A673 (cell line): ENCODE data around the gene SMOC2.

Source experiments
- CTCF ChIP-seq: fragments of 300-800, 200-600 bp; sonication (generic); conservative IDR thresholded peaks from 2 replicates; pipeline ENCODE4 v1.5.1; 2017; ENCODE audit warnings: low read depth, mild to moderate bottlenecking, antibody characterized with exemption, low read length, moderate library complexity, mixed read lengths
- EZH2 ChIP-seq: fragments of 200-600 bp; sonication (generic); IDR thresholded peaks from 2 replicates; pipeline ENCODE4 v1.6.1; 2017; ENCODE audit warnings: borderline replicate concordance, low read depth, mild to moderate bottlenecking, mixed read lengths, antibody characterized with exemption, low read length; ENCODE audit not compliant: poor library complexity, severe bottlenecking

GRCh38 chr6:168713839-168714238 is 272.9 kb downstream of the SMOC2 start:
- TF ChIP-seq CTCF (peak; percentile 41; the same call in 1 of the 2 replicates), EZH2 (no peak)
